ENCODE results near the gene NAGS.
A peak's percentile ranks its signal among the peaks of the same experiment; 100 is the strongest.
"Not testable (repeated sequence)": the region's sequence is repeated elsewhere in the genome, so short reads cannot be mapped to it uniquely, and the experiment has no call there.

NAGS gene, protein sequence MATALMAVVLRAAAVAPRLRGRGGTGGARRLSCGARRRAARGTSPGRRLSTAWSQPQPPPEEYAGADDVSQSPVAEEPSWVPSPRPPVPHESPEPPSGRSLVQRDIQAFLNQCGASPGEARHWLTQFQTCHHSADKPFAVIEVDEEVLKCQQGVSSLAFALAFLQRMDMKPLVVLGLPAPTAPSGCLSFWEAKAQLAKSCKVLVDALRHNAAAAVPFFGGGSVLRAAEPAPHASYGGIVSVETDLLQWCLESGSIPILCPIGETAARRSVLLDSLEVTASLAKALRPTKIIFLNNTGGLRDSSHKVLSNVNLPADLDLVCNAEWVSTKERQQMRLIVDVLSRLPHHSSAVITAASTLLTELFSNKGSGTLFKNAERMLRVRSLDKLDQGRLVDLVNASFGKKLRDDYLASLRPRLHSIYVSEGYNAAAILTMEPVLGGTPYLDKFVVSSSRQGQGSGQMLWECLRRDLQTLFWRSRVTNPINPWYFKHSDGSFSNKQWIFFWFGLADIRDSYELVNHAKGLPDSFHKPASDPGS

DNA sequence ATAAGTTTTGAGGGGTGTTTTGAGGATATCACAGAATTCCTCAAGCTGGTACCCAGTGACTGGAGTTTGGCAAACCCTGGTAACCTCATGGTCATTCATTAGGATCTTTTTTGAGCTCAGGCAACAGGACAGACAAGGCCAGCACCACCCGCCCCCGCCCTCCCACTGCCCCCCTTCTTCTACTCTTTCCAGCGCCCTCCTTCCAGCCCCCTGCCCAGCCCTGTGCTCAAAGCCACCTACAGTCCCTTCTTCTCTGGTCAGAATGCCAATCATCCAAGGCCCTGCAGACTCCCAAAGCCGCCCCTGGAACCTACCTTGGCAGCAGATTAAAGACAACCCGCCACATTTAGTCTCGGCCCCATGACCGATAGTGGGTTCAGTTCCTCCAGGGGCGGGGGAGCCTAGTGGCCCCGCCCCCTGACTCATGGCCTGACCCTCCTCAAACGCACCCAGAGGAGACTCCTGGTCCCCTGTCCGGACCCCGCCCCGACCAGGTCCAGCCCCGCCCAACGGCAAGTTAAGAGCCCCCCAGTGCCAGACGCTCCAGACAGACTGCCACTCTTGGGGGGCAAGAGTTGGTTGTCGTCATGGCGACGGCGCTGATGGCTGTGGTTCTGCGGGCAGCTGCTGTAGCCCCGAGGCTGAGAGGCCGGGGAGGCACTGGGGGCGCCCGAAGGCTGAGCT lies at the start of gene NAGS:
TSS of gene NAGS (plus strand) at position 546 of the 684 bp plus-strand sequence. CDS start at position 588, 42 bp downstream.
- peak within 1 kb of the TSS; percentile 86 for H3K27ac ChIP-seq
- no peak for DNase-seq (ENCODE audit: low read depth, low spot score)

DNA sequence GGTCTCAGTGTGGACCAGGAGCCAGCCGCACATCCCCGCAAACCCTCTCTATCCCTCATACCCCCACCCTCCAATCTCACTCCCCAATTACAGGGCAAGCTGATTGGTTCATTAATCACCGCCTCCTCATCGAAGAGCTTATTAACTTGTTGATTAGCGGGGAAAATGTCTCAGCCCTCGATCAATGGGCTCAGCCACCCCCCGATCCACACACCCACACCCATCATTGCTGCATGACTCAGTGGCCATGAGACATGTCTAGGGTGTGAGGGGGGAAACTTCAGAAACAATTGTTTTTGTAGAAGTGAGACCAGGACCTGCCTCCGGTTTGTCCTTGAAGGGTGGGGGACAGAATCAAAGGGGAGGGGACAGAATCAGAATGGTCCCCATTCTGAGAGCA lies 48.2 kb upstream of the NAGS start:
- H3K27ac ChIP-seq = no peak overlapping the region
- DNase-seq (ENCODE audit: low read depth, low spot score) = no peak

- DNase-seq (ENCODE audit: low read depth, low spot score) = no peak
- H3K27ac ChIP-seq = no peak overlapping the region
Observed at GRCh38 chr17:43958748-43959352, 45.6 kb upstream of the NAGS start.

DNA sequence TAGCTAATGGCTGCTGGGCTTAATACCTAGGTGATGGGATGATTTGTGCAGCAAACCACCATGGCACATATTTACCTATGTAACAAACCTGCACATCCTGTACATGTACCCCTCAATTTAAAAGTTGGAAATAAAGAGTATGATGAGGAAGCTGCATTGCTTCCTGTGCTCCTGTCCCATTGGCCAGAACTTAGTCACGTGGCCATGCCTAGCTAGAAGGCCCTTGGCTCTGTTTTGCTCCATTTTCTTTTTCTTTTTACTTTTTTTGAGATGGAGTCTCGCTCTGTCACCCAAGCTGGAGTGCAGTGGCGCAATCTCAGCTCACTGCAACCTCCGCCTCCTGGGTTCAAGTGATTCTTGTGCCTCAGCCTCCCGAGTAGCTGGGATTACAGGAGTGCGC lies 43.1 kb upstream of the NAGS start:
- not testable (repeated sequence) for DNase-seq (ENCODE audit: low read depth, low spot score); H3K27ac ChIP-seq

- H3K27ac ChIP-seq = no peak overlapping the region
- no peak for DNase-seq (ENCODE audit: low read depth, low spot score)
Observed at GRCh38 chr17:43961954-43962353, 42.5 kb upstream of the NAGS start.

DNA sequence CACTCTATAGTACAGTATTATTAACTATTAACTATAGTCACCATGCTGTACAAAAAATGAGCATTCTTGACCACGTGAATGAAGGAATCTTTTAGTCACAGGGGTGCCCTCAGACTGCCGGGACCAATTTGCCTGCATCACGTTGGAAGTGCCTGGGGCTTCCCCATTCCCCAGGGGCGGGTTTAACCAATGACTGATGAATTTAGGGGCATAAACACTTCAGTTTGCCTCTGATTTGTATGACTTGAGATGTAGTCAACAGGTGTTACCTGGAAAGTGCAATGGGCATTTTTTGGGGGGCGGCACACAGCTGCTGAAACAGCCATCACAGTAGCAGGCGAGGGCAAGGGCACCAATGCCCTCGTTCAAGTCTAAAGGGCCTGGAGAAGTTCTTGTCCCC lies 41.9 kb upstream of the NAGS start:
- DNase-seq (ENCODE audit: low read depth, low spot score) = no peak
- no peak overlapping the region for H3K27ac ChIP-seq

DNA sequence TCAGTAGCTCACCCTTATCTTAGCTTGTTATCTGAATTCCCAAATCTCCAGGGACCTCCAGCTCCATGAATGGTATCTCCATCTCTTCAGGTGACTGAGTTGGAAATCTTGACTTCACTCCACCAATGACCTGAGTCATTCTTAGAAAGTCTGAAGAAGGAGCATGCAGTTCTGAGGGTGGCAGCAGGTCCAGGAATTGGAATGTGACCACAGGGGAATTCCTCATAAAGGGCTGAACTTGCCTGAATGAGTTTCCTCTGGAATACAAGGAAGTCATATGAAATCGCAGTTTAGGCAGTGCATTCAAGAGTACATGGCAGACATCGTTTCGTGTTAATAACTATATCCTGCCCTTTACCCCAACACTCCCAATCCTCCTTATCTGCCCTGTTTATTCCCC lies 38.1 kb upstream of the NAGS start:
- DNase-seq (ENCODE audit: low read depth, low spot score) = no peak
- no peak overlapping the region for H3K27ac ChIP-seq

- no peak overlapping the region for H3K27ac ChIP-seq
- DNase-seq (ENCODE audit: low read depth, low spot score) = no peak
Observed at GRCh38 chr17:43967251-43967875, 37.1 kb upstream of the NAGS start.

DNA sequence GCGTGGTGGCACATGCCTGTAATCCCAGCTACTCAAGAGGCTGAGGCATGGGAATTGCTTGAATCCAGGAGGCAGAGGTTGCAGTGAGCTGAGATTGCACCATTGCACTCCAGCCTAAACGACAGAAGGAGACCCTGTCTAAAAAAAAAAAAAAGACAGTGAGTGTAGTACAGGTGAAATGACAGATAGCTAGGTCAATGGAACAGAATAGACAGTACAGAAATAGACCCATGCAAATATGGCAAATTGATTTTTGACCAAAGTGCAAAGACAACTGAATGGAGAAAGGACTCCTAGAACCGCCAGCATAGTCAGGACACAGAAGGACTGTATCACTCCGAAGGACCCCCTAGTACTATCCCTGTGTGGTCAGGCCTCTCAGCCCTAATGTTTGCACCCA lies 34.1 kb upstream of the NAGS start:
- no peak overlapping the region for H3K27ac ChIP-seq
- no peak for DNase-seq (ENCODE audit: low read depth, low spot score)

DNA sequence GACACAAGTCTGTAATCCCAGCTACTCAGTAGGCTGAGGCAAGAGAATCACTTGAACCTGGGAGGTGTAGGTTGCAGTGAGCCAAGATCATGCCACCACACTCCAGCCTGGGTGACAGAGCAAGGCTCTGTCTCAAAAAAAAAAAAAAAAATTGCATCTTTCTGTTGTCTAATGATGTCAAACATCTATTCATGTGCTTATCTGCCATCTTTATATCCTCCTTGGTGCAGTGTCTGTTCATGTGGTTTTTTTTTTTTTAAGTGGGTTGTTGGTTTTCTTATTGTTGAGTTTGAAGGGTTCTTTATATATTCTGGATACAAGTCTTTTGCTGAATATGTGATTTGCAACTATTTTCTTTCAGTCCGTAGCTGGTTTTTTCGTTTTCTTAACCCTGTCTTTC lies 33.0 kb upstream of the NAGS start:
- not testable (repeated sequence) for DNase-seq (ENCODE audit: low read depth, low spot score); H3K27ac ChIP-seq

DNA sequence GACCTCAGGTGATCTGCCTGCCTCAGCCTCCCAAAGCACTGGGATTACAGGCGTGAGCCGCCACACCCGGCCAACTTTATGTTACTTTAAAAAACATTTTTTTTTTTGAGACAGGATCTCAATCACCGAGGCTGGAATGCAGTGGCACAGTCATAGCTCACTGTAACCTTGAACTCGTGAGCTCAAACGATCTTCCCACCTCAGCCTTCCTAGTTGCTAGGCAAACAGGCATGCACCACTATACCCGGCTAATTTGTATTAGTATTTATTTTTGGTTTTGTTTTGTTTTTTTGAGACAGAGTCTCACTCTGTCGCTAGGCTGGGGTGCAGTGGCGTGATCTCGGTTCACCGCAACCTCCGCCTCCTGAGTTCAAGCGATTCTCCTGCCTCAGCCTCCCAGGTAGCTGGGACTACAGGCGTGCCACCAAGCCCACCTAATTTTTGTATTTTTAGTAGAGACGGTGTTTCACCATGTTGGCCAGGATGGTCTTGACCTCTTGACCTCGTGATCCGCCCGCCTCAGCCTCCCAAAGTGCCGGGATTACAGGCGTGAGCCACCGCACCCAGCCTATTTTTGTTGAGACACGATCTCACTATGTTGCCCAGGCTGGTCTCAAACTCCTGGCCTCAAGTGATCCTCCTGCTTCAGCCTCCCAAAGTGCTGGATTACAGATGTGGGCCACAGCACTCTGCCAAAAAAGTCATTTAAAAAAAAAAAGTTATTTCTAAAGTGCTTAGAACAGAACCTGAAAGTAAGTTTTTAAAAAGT lies 31.8 kb upstream of the NAGS start:
- H3K27ac ChIP-seq; DNase-seq (ENCODE audit: low read depth, low spot score): not testable (repeated sequence)

GRCh38 chr17:43974382-43975266 lies 29.8 kb upstream of the NAGS start:
- DNase-seq (ENCODE audit: low read depth, low spot score) = no peak

DNA sequence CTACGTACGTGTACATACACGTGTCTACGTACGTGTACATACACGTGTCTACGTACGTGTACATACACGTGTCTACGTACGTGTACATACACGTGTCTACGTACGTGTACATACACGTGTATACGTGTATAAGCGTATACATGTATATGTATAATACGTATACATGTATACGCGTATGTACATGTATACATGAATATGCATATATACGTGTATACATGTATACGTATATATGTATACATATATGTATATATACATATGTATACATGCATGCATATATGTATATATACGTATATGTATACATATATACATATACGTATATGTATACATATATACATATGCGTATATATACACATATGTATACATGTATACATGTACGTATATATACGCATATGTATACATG lies 28.5 kb upstream of the NAGS start:
- DNase-seq (ENCODE audit: low read depth, low spot score) = no peak
- H3K27ac ChIP-seq = no peak overlapping the region

More at GRCh38 chr17:43974382-43975266, 29.8 kb upstream of the NAGS start:
- no peak overlapping the region for H3K27ac ChIP-seq

DNA sequence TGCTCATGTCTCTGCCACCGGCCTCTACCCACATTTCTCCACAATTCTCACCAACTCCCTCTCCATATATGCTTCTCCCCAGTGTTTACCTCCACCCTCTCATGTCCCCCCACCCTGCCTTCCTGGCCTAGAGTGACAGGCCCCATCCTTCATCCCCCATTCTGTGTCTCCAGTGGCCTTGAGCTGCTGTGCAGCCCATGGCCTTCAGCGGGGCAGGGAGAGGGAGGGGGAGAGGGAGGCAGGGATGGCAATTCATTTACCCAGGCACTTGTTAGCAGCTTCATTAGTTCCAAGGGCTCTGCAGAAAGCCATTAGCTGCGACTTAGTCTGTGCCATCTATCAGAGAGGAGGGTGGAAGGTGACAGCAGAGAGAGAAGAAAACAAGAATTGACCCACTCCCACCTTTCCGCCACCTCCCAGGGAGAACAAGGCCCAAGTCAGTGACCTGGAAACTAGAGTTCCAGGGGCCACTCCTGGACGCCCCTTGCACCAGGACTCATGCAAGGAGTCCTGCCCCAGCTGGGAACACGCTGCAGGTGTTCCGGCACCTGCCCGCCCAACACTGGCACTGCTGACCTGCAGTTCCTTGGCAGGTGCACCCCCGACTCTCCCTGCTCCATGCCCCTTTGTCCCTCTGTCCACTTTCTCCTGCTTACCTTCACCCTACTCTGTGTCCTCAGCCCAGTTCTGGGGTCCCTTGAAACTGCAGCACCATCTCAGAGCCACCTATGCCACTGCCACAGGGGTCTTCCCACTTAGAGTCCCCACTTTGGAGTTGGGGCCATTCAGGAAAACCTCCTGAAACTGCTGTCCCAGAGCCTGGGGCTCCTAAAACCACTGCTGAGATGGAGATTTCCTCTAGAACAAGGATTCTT lies 27.2 kb upstream of the NAGS start:
- H3K27ac ChIP-seq = no peak overlapping the region
- no peak for DNase-seq (ENCODE audit: low read depth, low spot score)

GRCh38 chr17:43978078-43978477 lies 26.3 kb upstream of the NAGS start:
- DNase-seq (ENCODE audit: low read depth, low spot score) = no peak
- no peak overlapping the region for H3K27ac ChIP-seq

- H3K27ac ChIP-seq = no peak overlapping the region
- DNase-seq (ENCODE audit: low read depth, low spot score) = no peak
Observed at GRCh38 chr17:43979011-43979410, 25.4 kb upstream of the NAGS start.

- H3K27ac ChIP-seq = no peak overlapping the region
- DNase-seq (ENCODE audit: low read depth, low spot score) = no peak
Observed at GRCh38 chr17:43979671-43980070, 24.8 kb upstream of the NAGS start.

- DNase-seq (ENCODE audit: low read depth, low spot score) = no peak
- no peak overlapping the region for H3K27ac ChIP-seq
Observed at GRCh38 chr17:43982171-43982570, 22.3 kb upstream of the NAGS start.
